DOHH2 (cell line): ENCODE data around the gene APC.

Experiments
- CTCF ChIP-seq: fragments of 200-600 bp; sonication (generic); IDR thresholded peaks from one replicate; pipeline ENCODE4 v1.5.1; 2014; ENCODE audit warnings: antibody characterized with exemption, mild to moderate bottlenecking, low read depth, low read length; ENCODE audit not compliant: poor library complexity, severe bottlenecking
- EZH2phosphoT487 ChIP-seq: fragments of 200-600 bp; sonication (generic); IDR thresholded peaks from 2 replicates; pipeline ENCODE4 v1.6.1; 2017; ENCODE audit warnings: borderline replicate concordance, mild to moderate bottlenecking, antibody characterized with exemption, low read length, moderate library complexity, mixed read lengths

GRCh38 chr5:112823656-112824055 lies 86.0 kb downstream of the APC start:
- no peak for TF ChIP-seq EZH2phosphoT487
- no peak for TF ChIP-seq CTCF
